H9 (cell line): Measurements from ENCODE around the gene GNA12. TPM values are rescaled to one million over a fixed set of nuclear protein-coding genes. Genes with fewer than 3 reads are reported as not detected.

ENCODE experiments used
- DNase-seq: peaks from one replicate; pipeline ENCODE4 v3.0.0-alpha.2; 2017
- H2AFZ ChIP-seq: one replicate; pipeline ENCODE4 v1.6.1; 2013; ENCODE audit warnings: mild to moderate bottlenecking, low read length, control low read depth, moderate library complexity
- H2AK5ac ChIP-seq: 2 replicates; pipeline ENCODE4 v1.6.1; 2013; ENCODE audit warnings: low read length, control low read depth, mixed read lengths; ENCODE audit not compliant: insufficient read length
- H2BK120ac ChIP-seq: one replicate; pipeline ENCODE4 v1.6.1; 2013; ENCODE audit warnings: low read depth, mild to moderate bottlenecking, low read length, control low read depth, inconsistent platforms; ENCODE audit not compliant: poor library complexity, severe bottlenecking
- H2BK12ac ChIP-seq: 2 replicates; pipeline ENCODE4 v1.6.1; 2013; ENCODE audit warnings: low read length, control low read depth, mixed read lengths, low read depth; ENCODE audit not compliant: insufficient read length
- H2BK15ac ChIP-seq: 2 replicates; pipeline ENCODE4 v1.6.1; 2013; ENCODE audit warnings: low read depth, low read length, control low read depth
- H2BK20ac ChIP-seq: one replicate; pipeline ENCODE4 v1.6.1; 2013; ENCODE audit warnings: low read depth, mild to moderate bottlenecking, low read length, control low read depth, inconsistent platforms; ENCODE audit not compliant: poor library complexity, severe bottlenecking
- H2BK5ac ChIP-seq: 2 replicates; pipeline ENCODE4 v1.6.1; 2013; ENCODE audit warnings: low read length, control low read depth, mixed read lengths; ENCODE audit not compliant: insufficient read length
- H3K14ac ChIP-seq: 2 replicates; pipeline ENCODE4 v1.6.1; 2013; ENCODE audit warnings: low read length, control low read depth; ENCODE audit not compliant: insufficient read depth
- H3K18ac ChIP-seq: 2 replicates; pipeline ENCODE4 v1.6.1; 2013; ENCODE audit warnings: low read depth, mild to moderate bottlenecking, mixed read lengths, low read length, control low read depth; ENCODE audit not compliant: insufficient read length
- H3K23ac ChIP-seq: 2 replicates; pipeline ENCODE4 v1.6.1; 2013; ENCODE audit warnings: low read length, control low read depth, mixed read lengths, low read depth; ENCODE audit not compliant: insufficient read length
- H3K23me2 ChIP-seq: 2 replicates; pipeline ENCODE4 v1.6.1; 2013; ENCODE audit warnings: low read depth, mild to moderate bottlenecking, mixed read lengths, low read length, control low read depth; ENCODE audit not compliant: insufficient read length, poor library complexity, severe bottlenecking
- H3K27ac ChIP-seq: 2 replicates; pipeline ENCODE4 v1.5.1; 2013; ENCODE audit warnings: low read length, control low read depth, mixed read lengths, low read depth; ENCODE audit not compliant: insufficient read length
- H3K27me3 ChIP-seq: 2 replicates; pipeline ENCODE4 v1.6.1; 2013; ENCODE audit warnings: low read length, control low read depth, inconsistent platforms; ENCODE audit not compliant: insufficient read depth
- H3K4ac ChIP-seq: 2 replicates; pipeline ENCODE4 v1.6.1; 2013; ENCODE audit warnings: low read depth, mild to moderate bottlenecking, control low read depth, inconsistent platforms, low read length, moderate library complexity
- H3K4me1 ChIP-seq: 2 replicates; pipeline ENCODE4 v1.6.1; 2013; ENCODE audit warnings: low read length, control low read depth, inconsistent platforms; ENCODE audit not compliant: insufficient read depth
- H3K4me2 ChIP-seq: 2 replicates; pipeline ENCODE4 v1.6.1; 2013; ENCODE audit warnings: low read length, control low read depth, mixed read lengths; ENCODE audit not compliant: insufficient read length, insufficient read depth
- H3K56ac ChIP-seq: 2 replicates; pipeline ENCODE4 v1.6.1; 2013; ENCODE audit warnings: low read depth, mild to moderate bottlenecking, mixed read lengths, low read length, control low read depth; ENCODE audit not compliant: insufficient read length
- H3K79me1 ChIP-seq: 2 replicates; pipeline ENCODE4 v1.6.1; 2013; ENCODE audit warnings: low read depth, mild to moderate bottlenecking, moderate library complexity, low read length, control low read depth, inconsistent platforms; ENCODE audit not compliant: insufficient read depth, poor library complexity, severe bottlenecking
- H3K79me2 ChIP-seq: 2 replicates; pipeline ENCODE4 v1.6.1; 2013; ENCODE audit warnings: low read length, control low read depth, inconsistent platforms; ENCODE audit not compliant: insufficient read depth
- H3K9ac ChIP-seq: 2 replicates; pipeline ENCODE4 v1.6.1; 2013; ENCODE audit warnings: low read length, control low read depth, mixed read lengths; ENCODE audit not compliant: insufficient read length; ENCODE audit errors: extremely low read depth
- H3K9me3 ChIP-seq: one replicate; pipeline ENCODE4 v1.6.1; 2013; ENCODE audit warnings: low read depth, low read length, inconsistent platforms; ENCODE audit not compliant: control insufficient read depth
- H3T11ph ChIP-seq: one replicate; pipeline ENCODE4 v1.6.1; 2013; ENCODE audit warnings: mild to moderate bottlenecking, low read length, control low read depth, inconsistent platforms
- H4K20me1 ChIP-seq: one replicate; pipeline ENCODE4 v1.6.1; 2013; ENCODE audit not compliant: control insufficient read depth, insufficient read length, insufficient read depth
- H4K5ac ChIP-seq: 2 replicates; pipeline ENCODE4 v1.6.1; 2013; ENCODE audit warnings: low read depth, mild to moderate bottlenecking, mixed read lengths, low read length, control low read depth; ENCODE audit not compliant: insufficient read length
- H4K8ac ChIP-seq: replicated peaks from 2 replicates; pipeline ENCODE4 v1.6.1; 2013; ENCODE audit warnings: low read length, control low read depth, mixed read lengths, low read depth; ENCODE audit not compliant: insufficient read length
- H4K91ac ChIP-seq: 2 replicates; pipeline ENCODE4 v1.6.1; 2013; ENCODE audit warnings: low read depth, mild to moderate bottlenecking, moderate library complexity, mixed read lengths, low read length, control low read depth; ENCODE audit not compliant: insufficient read length
- H3K27ac Mint-ChIP-seq, 3 experiments: 2 replicates in 2 of 3; 3 replicates in 1 of 3; pipeline ENCODE4 v1.8.0; 2020 to 2021; ENCODE audit warnings: mixed read lengths in 3 of 3, mild to moderate bottlenecking in 1 of 3, moderate library complexity in 1 of 3
- H3K27me3 Mint-ChIP-seq: 2 replicates; pipeline ENCODE4 v1.8.0; 2021; ENCODE audit warnings: low read depth, mild to moderate bottlenecking, moderate library complexity, mixed read lengths
- H3K36me3 Mint-ChIP-seq, 3 experiments: 2 replicates in 2 of 3; 3 replicates in 1 of 3; pipeline ENCODE4 v1.8.0; 2020 to 2021; ENCODE audit warnings: low read depth in 3 of 3, mixed read lengths in 3 of 3; ENCODE audit not compliant: insufficient read depth in 1 of 3
- H3K4me1 Mint-ChIP-seq, 2 experiments: 2 replicates each; pipeline ENCODE4 v1.8.0; 2020; ENCODE audit warnings: mixed read lengths in 2 of 2
- H3K4me3 Mint-ChIP-seq, 2 experiments: 2 replicates in 1 of 2; 3 replicates in 1 of 2; pipeline ENCODE4 v1.8.0; 2020 to 2021; ENCODE audit warnings: mild to moderate bottlenecking in 2 of 2, mixed read lengths in 2 of 2, moderate library complexity in 1 of 2
- H3K9me3 Mint-ChIP-seq, 2 experiments: 2 replicates in 1 of 2; 3 replicates in 1 of 2; pipeline ENCODE4 v1.8.0; 2020; ENCODE audit warnings: mild to moderate bottlenecking in 2 of 2, mixed read lengths in 2 of 2, moderate library complexity in 1 of 2
- WGBS: extraction: QIAGEN DNeasy Blood & Tissue Kit; methylation state at CpG from one replicate; pipeline ENCODE4 v1.1.7; 2013; ENCODE audit warnings: missing lambda C conversion rate, low lambda C conversion rate, mixed read lengths; ENCODE audit not compliant: insufficient read length; ENCODE audit errors: extremely low coverage; 5-methylcytosine and 5-hydroxymethylcytosine counted together
- total RNA-seq: library from RNA; stranded (reverse); gene quantifications from 2 replicates; pipeline ENCODE4 v1.2.1, GENCODE V29; 2021
- TF ChIP-seq, protein P1 (sequence below): fragments of 200-600 bp; sonication (generic); conservative IDR thresholded peaks from 3 replicates; pipeline ENCODE4 v1.8.0; 2021; ENCODE audit warnings: antibody characterized with exemption, mild to moderate bottlenecking

Gene GNA12
- total RNA-seq, 1 experiment from 2014 or later: 60.2 TPM

DNA sequence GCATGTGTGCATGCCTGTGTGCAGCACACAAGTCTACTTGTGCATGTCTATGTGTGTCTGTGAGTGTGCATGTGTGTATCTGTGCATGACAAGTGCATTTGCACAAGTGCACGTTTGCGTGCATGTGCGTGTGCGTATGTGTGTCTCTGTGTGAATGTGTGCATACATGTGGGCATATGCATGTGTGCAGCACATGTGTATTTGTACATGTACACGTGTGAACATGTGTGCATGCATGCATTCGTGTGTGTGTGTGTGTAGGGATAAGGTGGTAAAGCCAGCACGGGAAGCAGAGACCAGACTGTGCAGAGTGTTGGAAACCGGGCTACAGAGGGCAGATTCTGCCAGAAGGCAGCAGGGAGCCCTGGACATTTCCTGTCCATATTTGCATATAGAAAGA, 35.9 kb upstream of the GNA12 start:
- no peak overlapping the region for H2BK120ac ChIP-seq
- no peak overlapping the region for H4K91ac ChIP-seq
- H3K9me3 ChIP-seq: no peaks in the 10 kb centered on the region
- H2BK20ac ChIP-seq: no peak overlapping the region
- H4K20me1 ChIP-seq: no peaks in the 10 kb centered on the region
- Mint-ChIP-seq H3K27ac (peak overlapping the region in 1 of 3 experiments; percentile 17; a peak in 3 of 7 replicates), H3K4me3 (no peak overlapping the region), H3K9me3 (peaks cover 0 to 5% of the 10 kb centered on the region in 2 experiments; a peak in 2 of 5 replicates), H3K4me1 (peaks cover 23 to 45% of the 10 kb centered on the region in 2 experiments), H3K36me3 (no peaks in the 10 kb centered on the region), H3K27me3 (no peaks in the 10 kb centered on the region)
- no peak overlapping the region for H3T11ph ChIP-seq
- H3K23me2 ChIP-seq: no peaks in the 10 kb centered on the region
- no peak overlapping the region for H2BK12ac ChIP-seq
- H3K14ac ChIP-seq: no peak overlapping the region
- no peak overlapping the region for H3K27ac ChIP-seq
- H4K8ac ChIP-seq: no peak overlapping the region
- no peak overlapping the region for H3K23ac ChIP-seq
- DNase-seq: no peak
- H3K18ac ChIP-seq: no peak overlapping the region
- H2AK5ac ChIP-seq: no peak overlapping the region
- H3K56ac ChIP-seq: no peak overlapping the region
- H3K4me2 ChIP-seq: no peak overlapping the region
- no peak overlapping the region for H2BK15ac ChIP-seq
- H3K27me3 ChIP-seq: no peaks in the 10 kb centered on the region
- H4K5ac ChIP-seq: no peak overlapping the region
- H3K79me1 ChIP-seq: no peaks in the 10 kb centered on the region
- H3K4ac ChIP-seq: no peak overlapping the region
- no CpG with 5 or more reads among the region's 8 CpGs for WGBS
- peaks cover 5% of the 10 kb centered on the region; the same call in 1 of the 2 replicates for H3K4me1 ChIP-seq
- no peak overlapping the region for H2AFZ ChIP-seq
- no peak overlapping the region for H3K9ac ChIP-seq
- TF ChIP-seq, protein P1, sequence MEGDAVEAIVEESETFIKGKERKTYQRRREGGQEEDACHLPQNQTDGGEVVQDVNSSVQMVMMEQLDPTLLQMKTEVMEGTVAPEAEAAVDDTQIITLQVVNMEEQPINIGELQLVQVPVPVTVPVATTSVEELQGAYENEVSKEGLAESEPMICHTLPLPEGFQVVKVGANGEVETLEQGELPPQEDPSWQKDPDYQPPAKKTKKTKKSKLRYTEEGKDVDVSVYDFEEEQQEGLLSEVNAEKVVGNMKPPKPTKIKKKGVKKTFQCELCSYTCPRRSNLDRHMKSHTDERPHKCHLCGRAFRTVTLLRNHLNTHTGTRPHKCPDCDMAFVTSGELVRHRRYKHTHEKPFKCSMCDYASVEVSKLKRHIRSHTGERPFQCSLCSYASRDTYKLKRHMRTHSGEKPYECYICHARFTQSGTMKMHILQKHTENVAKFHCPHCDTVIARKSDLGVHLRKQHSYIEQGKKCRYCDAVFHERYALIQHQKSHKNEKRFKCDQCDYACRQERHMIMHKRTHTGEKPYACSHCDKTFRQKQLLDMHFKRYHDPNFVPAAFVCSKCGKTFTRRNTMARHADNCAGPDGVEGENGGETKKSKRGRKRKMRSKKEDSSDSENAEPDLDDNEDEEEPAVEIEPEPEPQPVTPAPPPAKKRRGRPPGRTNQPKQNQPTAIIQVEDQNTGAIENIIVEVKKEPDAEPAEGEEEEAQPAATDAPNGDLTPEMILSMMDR: no peak
- no peak overlapping the region for H2BK5ac ChIP-seq
- no peaks in the 10 kb centered on the region for H3K79me2 ChIP-seq
